GM12801 (cell line): Measurements from ENCODE around the gene TP53BP2.

Experiments
- TF ChIP-seq, protein P1 (sequence below): IDR thresholded peaks from one replicate; pipeline ENCODE4 v1.5.1; 2011; ENCODE audit warnings: control low read depth; ENCODE audit not compliant: insufficient read length; ENCODE audit errors: extremely low read depth

Gene TP53BP2

DNA sequence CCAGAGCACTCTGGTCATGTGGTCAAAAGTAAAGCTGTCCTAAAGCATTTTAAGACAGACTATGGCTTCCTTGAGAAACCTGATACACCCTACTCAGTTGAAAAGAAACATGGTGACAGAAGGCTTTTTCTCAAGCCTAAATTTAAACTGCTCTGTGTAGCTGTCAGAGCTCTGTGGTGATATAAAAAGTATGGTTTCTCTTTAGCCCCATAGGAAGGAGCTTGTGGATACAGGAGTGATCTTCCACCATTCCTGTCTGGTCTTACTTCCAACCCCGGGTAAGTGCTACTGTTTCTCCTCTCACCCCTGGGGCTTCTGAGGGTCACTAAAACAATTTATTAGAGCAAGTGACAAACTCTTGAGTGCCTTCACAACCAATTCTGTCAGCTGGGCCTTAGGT is 8.5 kb downstream of the TP53BP2 start:
- TF ChIP-seq, protein P1, sequence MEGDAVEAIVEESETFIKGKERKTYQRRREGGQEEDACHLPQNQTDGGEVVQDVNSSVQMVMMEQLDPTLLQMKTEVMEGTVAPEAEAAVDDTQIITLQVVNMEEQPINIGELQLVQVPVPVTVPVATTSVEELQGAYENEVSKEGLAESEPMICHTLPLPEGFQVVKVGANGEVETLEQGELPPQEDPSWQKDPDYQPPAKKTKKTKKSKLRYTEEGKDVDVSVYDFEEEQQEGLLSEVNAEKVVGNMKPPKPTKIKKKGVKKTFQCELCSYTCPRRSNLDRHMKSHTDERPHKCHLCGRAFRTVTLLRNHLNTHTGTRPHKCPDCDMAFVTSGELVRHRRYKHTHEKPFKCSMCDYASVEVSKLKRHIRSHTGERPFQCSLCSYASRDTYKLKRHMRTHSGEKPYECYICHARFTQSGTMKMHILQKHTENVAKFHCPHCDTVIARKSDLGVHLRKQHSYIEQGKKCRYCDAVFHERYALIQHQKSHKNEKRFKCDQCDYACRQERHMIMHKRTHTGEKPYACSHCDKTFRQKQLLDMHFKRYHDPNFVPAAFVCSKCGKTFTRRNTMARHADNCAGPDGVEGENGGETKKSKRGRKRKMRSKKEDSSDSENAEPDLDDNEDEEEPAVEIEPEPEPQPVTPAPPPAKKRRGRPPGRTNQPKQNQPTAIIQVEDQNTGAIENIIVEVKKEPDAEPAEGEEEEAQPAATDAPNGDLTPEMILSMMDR = no peak

DNA sequence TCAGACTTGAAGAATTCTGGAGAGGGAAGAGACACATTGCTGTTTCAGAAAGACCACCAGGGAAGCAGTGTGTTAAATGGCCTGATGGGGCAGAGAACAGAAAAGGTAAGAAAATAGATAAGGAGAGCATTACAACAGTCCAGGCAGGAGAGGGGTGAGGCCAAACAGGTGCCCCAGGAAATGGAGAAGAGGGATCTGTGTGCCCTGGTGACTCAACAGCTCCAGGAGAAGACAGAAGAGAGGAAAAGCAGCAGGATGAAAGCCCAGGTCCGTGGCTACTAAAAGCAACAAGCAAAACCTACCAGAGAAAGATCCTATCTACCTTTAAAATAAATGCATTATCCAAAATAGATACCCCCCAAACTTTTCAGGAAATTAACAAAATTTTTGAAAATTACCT is 9.2 kb downstream of the TP53BP2 start:
- TF ChIP-seq, protein P1 = no peak

DNA sequence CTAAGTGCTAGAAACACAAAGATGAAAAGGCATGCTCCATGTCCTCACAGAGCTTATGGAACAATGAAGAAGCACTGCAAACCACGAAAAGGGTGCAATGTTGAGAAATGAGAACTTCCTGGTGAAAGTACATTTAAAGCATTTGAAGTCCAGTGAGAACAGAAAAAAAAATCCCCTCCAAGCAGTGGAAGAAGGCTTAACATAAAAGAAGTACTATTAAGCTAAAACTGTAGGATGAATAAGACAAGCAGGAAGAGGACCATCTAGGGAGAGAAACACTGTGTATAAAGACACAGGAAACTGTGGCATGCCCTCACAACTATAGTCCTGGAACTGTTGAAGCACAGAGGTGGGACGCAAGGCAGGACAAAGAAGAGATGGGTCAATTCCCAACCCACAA is 10.0 kb downstream of the TP53BP2 start:
- TF ChIP-seq, protein P1 = no peak

DNA sequence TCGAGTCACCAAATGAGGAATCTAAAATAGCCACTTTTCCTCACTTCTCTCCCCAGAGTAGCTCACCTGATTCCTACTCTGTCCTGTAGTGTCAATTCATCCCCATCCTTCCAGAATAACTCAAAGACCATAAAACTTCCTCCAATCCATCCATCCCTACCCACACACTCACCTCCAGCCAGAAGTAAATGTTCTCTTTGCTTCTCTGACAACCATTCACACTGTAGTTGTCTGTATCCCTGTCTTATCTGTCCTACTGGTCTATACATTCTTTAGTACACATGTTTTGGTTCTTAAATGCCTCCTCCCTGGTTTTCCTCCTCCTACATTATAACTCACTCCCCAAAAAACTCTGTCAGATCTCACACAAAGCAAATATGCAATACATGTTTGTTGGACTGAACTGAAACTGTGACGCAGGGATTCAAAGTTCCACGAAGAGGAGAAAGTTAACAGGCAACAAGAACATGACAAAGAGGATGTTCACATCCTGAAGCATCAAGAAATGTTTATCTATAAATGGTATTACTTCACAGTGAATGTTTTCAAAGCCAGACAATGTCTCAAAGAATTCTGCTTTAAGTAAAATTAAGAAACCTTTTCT is 11.0 kb downstream of the TP53BP2 start:
- TF ChIP-seq, protein P1 = no peak

DNA sequence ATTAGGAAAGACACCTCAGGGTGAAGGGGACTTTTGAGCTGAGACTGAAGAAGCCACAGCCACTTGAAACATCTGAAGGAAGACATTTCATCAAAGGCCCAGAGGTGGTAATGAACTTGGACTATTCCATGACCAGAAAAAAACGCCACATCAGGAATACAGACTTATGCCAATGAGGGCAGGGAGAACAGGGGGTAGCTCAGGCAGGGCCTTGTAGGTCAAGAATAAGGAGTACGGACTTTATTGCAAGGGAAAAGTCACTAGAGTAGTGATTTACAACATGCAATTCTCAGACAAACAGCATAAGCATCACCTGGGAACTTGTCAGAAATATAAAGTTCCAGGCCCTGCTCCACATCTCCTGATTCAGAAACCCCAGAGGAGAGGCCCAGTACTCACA is 11.8 kb downstream of the TP53BP2 start:
- TF ChIP-seq, protein P1 = no peak

DNA sequence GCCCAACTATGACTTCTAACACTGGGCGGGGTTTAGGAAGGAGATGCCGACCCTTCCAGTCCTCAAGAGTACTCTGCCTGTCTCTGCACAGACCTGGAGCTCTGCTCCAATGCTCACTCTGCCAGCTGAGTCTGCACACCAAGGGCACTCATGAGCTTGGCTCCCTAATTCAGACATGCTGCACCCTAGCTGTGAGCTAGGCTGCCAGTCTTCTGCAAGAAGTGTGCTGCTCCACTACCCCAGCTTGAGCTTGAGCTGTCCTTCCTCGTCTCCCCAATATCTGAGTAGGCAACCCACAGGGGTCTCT is 13.2 kb downstream of the TP53BP2 start:
- TF ChIP-seq, protein P1 = no peak

DNA sequence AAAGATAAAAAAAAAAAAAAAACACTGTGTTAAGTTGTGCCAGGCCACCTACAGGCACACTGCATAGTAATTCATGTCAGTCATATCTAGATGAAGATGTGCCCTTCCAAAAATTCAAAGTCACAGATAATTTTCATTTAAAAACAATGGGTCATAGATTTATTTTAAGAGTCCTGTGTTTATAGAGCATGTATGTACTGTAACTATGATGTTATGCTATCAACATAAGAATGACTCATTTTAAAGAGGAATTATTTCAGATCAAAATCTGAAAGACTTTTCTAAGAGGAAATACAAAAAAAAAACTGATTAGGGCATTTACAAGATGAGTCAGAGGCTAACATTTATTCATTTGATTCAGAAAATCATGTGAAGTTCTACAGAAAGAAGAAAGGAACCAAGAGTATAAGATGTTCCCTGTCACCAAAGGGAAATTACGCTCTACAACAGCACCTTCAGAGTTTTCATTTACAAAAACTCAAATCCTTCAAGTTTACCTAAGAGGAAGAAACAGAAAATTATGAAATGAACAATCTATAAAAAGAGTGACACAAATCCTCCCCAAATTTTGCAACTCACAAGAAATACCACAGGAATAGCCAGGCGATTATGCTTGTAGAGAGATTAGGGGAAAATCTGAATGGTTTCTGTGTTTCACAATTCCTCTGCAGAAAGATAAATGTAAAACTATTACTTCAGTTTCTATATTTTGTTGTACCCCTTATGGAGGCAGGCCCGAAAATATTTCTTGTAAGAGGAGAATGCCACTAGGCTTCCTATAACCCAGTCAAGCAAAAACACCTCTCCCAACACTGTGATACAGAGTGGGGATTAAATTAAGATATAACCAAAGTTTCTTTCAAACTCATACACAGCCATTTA is 13.8 kb downstream of the TP53BP2 start:
- TF ChIP-seq, protein P1 = no peak
